HUES48 (cell line): ENCODE results near the gene PDE4D.
A peak's percentile ranks its signal among the peaks of the same experiment; 100 is the strongest.

Experiments
- H3K27ac ChIP-seq: one replicate; pipeline ENCODE4 v1.7.0; 2013; ENCODE audit warnings: low read depth, low read length, inconsistent platforms
- H3K27me3 ChIP-seq: 2 replicates; pipeline ENCODE4 v1.6.1; 2013; ENCODE audit warnings: mild to moderate bottlenecking, low read length; ENCODE audit not compliant: control insufficient read depth, insufficient read depth
- H3K36me3 ChIP-seq: 2 replicates; pipeline ENCODE4 v1.6.1; 2013; ENCODE audit warnings: low read length; ENCODE audit not compliant: control insufficient read depth, insufficient read depth
- H3K4me1 ChIP-seq: 2 replicates; pipeline ENCODE4 v1.6.1; 2013; ENCODE audit warnings: mild to moderate bottlenecking, low read length; ENCODE audit not compliant: control insufficient read depth, insufficient read depth
- H3K4me3 ChIP-seq: 2 replicates; pipeline ENCODE4 v1.5.1; 2013; ENCODE audit warnings: mild to moderate bottlenecking, low read depth, low read length
- H3K9ac ChIP-seq: 2 replicates; pipeline ENCODE4 v1.6.1; 2013; ENCODE audit warnings: mild to moderate bottlenecking, low read depth, low read length, moderate library complexity
- H3K9me3 ChIP-seq: 2 replicates; pipeline ENCODE4 v1.6.1; 2013; ENCODE audit warnings: low read length; ENCODE audit not compliant: control insufficient read depth, insufficient read depth

Gene PDE4D

GRCh38 chr5:59296317-59297264 lies 596.9 kb downstream of the PDE4D start:
- no peaks in the 10 kb centered on the region for H3K36me3 ChIP-seq
- no peaks in the 10 kb centered on the region for H3K9me3 ChIP-seq
- no peak overlapping the region for H3K27ac ChIP-seq
- no peaks in the 10 kb centered on the region for H3K4me1 ChIP-seq
- no peaks in the 10 kb centered on the region for H3K27me3 ChIP-seq
- H3K4me3 ChIP-seq = no peak overlapping the region
- H3K9ac ChIP-seq = no peak overlapping the region

- Histone ChIP-seq H3K27ac (no peak overlapping the region), H3K9ac (no peak overlapping the region), H3K4me1 (no peaks in the 10 kb centered on the region), H3K4me3 (no peak overlapping the region), H3K9me3 (no peaks in the 10 kb centered on the region), H3K27me3 (no peaks in the 10 kb centered on the region), H3K36me3 (no peaks in the 10 kb centered on the region)
Measured at GRCh38 chr5:59293700-59294099, 599.8 kb downstream of the PDE4D start.

- Histone ChIP-seq H3K9me3 (no peaks in the 10 kb centered on the region), H3K36me3 (no peaks in the 10 kb centered on the region), H3K9ac (no peak overlapping the region), H3K27ac (no peak overlapping the region), H3K4me3 (no peak overlapping the region), H3K4me1 (no peaks in the 10 kb centered on the region), H3K27me3 (no peaks in the 10 kb centered on the region)
Measured at GRCh38 chr5:59291941-59292340, 601.6 kb downstream of the PDE4D start.

DNA sequence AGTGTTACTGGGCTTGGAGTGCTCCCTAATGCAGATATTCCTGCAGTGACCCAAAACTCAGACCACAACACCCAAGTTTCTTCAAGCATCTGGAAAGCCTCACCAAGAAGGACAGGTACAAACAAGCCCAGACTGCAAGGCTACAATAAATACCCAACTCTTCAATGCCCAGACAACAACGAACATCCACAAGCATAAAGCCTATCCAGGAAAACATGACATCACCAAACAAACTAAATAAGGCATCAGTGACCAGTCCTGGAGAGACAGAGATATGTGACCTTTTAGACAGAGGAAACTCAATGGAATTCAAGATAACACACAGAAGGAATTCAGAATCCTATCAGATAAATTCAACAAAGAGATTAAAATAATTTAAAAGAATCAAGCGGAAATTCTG lies 605.6 kb downstream of the PDE4D start:
- peak overlapping the region; percentile 32 for H3K27ac ChIP-seq
- H3K9ac ChIP-seq = no peak overlapping the region
- no peaks in the 10 kb centered on the region for H3K9me3 ChIP-seq
- no peak overlapping the region for H3K4me3 ChIP-seq
- no peaks in the 10 kb centered on the region for H3K4me1 ChIP-seq
- no peaks in the 10 kb centered on the region for H3K27me3 ChIP-seq
- H3K36me3 ChIP-seq = no peaks in the 10 kb centered on the region

GRCh38 chr5:59287361-59287760 lies 606.2 kb downstream of the PDE4D start:
- peak overlapping the region; percentile 32 for H3K27ac ChIP-seq
- no peaks in the 10 kb centered on the region for H3K36me3 ChIP-seq
- H3K4me1 ChIP-seq = no peaks in the 10 kb centered on the region
- H3K4me3 ChIP-seq = no peak overlapping the region
- H3K9ac ChIP-seq = no peak overlapping the region
- no peaks in the 10 kb centered on the region for H3K27me3 ChIP-seq
- no peaks in the 10 kb centered on the region for H3K9me3 ChIP-seq

DNA sequence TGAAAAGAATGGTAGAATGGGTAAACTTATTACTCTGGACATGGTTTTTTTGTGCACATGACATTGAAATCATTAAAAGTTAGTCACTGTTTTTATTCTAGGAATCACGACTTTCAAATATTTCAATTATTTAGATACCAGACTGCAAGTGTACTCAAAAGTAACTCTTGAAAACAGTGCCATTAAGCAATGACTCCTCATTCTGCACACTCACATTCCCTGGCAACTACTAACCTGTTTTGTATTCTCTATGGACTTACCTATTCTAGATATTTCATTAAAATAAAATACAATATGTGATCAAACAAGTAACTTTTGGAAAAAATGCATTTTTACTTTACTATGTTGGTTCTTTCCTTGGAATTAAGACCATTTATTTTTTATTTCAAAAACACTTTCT lies 607.0 kb downstream of the PDE4D start:
- Histone ChIP-seq H3K27ac (no peak overlapping the region), H3K4me3 (no peak overlapping the region), H3K9me3 (no peaks in the 10 kb centered on the region), H3K9ac (no peak overlapping the region), H3K27me3 (no peaks in the 10 kb centered on the region), H3K36me3 (no peaks in the 10 kb centered on the region), H3K4me1 (no peaks in the 10 kb centered on the region)

DNA sequence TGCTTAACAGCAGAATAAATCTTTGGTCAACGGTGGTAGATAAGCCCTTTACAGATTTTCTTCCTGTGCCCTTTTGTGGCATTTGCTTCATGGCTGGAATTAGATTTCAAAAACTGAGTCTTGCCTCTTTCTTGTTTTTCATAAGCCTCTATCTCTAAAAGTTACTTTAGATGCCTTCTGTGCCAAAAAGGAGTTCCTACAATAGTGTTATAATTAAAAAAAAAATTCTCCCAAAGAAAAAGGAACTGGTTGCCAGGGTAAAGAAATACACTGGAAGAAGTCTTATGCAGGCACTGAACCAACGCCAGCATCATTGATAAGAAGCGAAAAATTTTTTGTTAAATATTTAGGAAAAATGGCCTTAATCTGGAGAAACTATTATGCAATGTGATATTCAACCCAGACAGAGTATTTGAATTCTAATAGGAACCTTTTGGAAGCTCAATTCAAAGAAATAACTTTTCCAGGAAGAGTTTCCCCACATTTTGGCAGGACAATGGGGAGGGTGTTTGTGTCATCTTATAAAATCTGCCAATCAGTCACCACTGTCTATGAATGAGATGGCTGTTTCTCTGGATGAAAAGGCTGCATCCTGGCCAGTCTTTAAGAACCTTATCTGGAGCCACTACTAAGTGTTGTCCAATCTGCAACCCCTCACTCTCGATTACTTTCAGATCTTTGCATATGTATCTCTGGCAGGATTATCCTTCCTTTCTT lies 608.1 kb downstream of the PDE4D start:
- Histone ChIP-seq H3K4me1 (no peaks in the 10 kb centered on the region), H3K27ac (no peak overlapping the region), H3K27me3 (no peaks in the 10 kb centered on the region), H3K36me3 (no peaks in the 10 kb centered on the region), H3K4me3 (no peak overlapping the region), H3K9me3 (no peaks in the 10 kb centered on the region), H3K9ac (no peak overlapping the region)

DNA sequence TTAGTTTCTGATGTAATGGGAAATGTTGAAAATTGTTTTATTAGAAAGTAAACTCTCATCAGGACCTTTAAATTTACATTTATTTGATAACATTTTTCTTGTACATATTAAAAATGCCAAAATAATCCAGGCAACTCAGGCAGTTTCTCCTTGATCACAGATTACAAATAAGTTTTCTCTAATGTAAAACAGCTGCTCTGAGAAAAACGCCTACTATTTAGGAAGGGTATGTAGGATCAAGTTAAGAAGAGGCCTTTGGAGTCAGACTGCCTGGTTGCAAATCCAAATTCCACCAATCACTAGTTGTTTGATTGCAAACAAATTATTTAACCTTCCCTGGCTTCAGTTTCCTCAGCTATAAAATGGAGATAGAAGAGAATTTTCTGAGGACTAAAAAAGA lies 610.8 kb downstream of the PDE4D start:
- H3K36me3 ChIP-seq = no peaks in the 10 kb centered on the region
- H3K27me3 ChIP-seq = no peaks in the 10 kb centered on the region
- no peaks in the 10 kb centered on the region for H3K4me1 ChIP-seq
- H3K9me3 ChIP-seq = no peaks in the 10 kb centered on the region
- no peak overlapping the region for H3K27ac ChIP-seq
- no peak overlapping the region for H3K4me3 ChIP-seq
- H3K9ac ChIP-seq = no peak overlapping the region

- Histone ChIP-seq H3K27me3 (no peaks in the 10 kb centered on the region), H3K9me3 (no peaks in the 10 kb centered on the region), H3K4me3 (no peak overlapping the region), H3K4me1 (peaks cover 18% of the 10 kb centered on the region), H3K36me3 (no peaks in the 10 kb centered on the region), H3K9ac (no peak overlapping the region), H3K27ac (no peak overlapping the region)
Measured at GRCh38 chr5:59279979-59280378, 613.5 kb downstream of the PDE4D start.

GRCh38 chr5:59276917-59277372 lies 616.6 kb downstream of the PDE4D start:
- Histone ChIP-seq H3K9me3 (no peaks in the 10 kb centered on the region), H3K36me3 (no peaks in the 10 kb centered on the region), H3K4me1 (peaks cover 20% of the 10 kb centered on the region), H3K4me3 (no peak overlapping the region), H3K9ac (no peak overlapping the region), H3K27ac (no peak overlapping the region), H3K27me3 (no peaks in the 10 kb centered on the region; the same call in 1 of the 2 replicates)

DNA sequence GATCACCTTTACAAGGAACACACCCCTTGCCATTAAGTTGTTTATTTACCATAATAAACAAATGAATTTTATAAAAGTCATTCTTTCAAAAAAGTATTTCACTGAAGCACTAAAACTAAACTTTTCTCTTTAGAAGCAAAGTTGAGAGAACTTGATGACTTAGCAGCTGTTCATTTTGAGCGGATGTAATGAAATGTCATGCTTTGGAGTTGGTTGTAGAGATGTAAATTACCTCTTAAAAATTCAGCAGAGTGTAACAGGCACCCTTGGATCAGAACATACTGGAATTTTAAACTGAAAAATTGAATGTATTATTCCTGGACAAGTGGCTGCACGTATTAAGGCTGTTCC lies 617.2 kb downstream of the PDE4D start:
- Histone ChIP-seq H3K36me3 (no peaks in the 10 kb centered on the region), H3K27me3 (no peaks in the 10 kb centered on the region; the same call in 1 of the 2 replicates), H3K4me1 (peaks cover 20% of the 10 kb centered on the region), H3K27ac (peak overlapping the region; percentile 45), H3K9ac (no peak overlapping the region), H3K4me3 (peak overlapping the region; percentile 57), H3K9me3 (no peaks in the 10 kb centered on the region)
